Osteocyte (in vitro differentiated cells): ENCODE measurements around the gene KIRREL2. TPM values are rescaled to one million over a fixed set of nuclear protein-coding genes. Genes with fewer than 3 reads are reported as not detected.

ENCODE experiments used
- DNase-seq: peaks from one replicate; pipeline ENCODE4 v3.0.0; 2021; ENCODE audit warnings: mixed read lengths; ENCODE audit not compliant: unreplicated experiment; ENCODE audit errors: extremely low spot score
- H3K27ac Mint-ChIP-seq: one replicate; pipeline ENCODE4 v1.8.0; 2021; ENCODE audit warnings: mild to moderate bottlenecking, mixed read lengths; ENCODE audit not compliant: unreplicated experiment
- H3K27me3 Mint-ChIP-seq: one replicate; pipeline ENCODE4 v1.8.0; 2021; ENCODE audit warnings: mixed read lengths; ENCODE audit not compliant: unreplicated experiment
- H3K36me3 Mint-ChIP-seq: one replicate; pipeline ENCODE4 v1.8.0; 2021; ENCODE audit warnings: mixed read lengths; ENCODE audit not compliant: unreplicated experiment
- H3K4me1 Mint-ChIP-seq: one replicate; pipeline ENCODE4 v1.8.0; 2021; ENCODE audit warnings: mixed read lengths; ENCODE audit not compliant: unreplicated experiment
- H3K4me3 Mint-ChIP-seq: one replicate; pipeline ENCODE4 v1.8.0; 2021; ENCODE audit warnings: mild to moderate bottlenecking, moderate library complexity, mixed read lengths; ENCODE audit not compliant: unreplicated experiment
- H3K9me3 Mint-ChIP-seq: one replicate; pipeline ENCODE4 v1.8.0; 2021; ENCODE audit warnings: mixed read lengths; ENCODE audit not compliant: unreplicated experiment
- CTCF ChIP-seq: fragments of 200-600 bp; sonication (generic); IDR thresholded peaks from 2 replicates; pipeline ENCODE4 v1.5.0; 2021; ENCODE audit warnings: antibody characterized with exemption, mild to moderate bottlenecking, moderate library complexity
- total RNA-seq: library from RNA; stranded (reverse); gene quantifications from 2 replicates; pipeline ENCODE4 v1.2.1, GENCODE V29; 2021

KIRREL2 gene
- total RNA-seq, 1 donor from 2014 or later = not detected

- H3K27ac Mint-ChIP-seq = no peak overlapping the region
- no peak for TF ChIP-seq CTCF
- DNase-seq = peak; percentile 94
- no peaks in the 10 kb centered on the region for H3K36me3 Mint-ChIP-seq
- no peak overlapping the region for H3K4me3 Mint-ChIP-seq
- H3K27me3 Mint-ChIP-seq = peaks cover 6% of the 10 kb centered on the region
- H3K4me1 Mint-ChIP-seq = peaks cover 7% of the 10 kb centered on the region
- H3K9me3 Mint-ChIP-seq = no peaks in the 10 kb centered on the region
Observed at GRCh38 chr19:35879770-35880317, 23.1 kb downstream of the KIRREL2 start.

GRCh38 chr19:35882114-35882832 is 25.6 kb downstream of the KIRREL2 start:
- Mint-ChIP-seq H3K9me3 (no peaks in the 10 kb centered on the region), H3K27me3 (peaks cover 3% of the 10 kb centered on the region), H3K4me3 (no peak overlapping the region), H3K27ac (no peak overlapping the region), H3K4me1 (peaks cover 7% of the 10 kb centered on the region), H3K36me3 (peaks cover 5% of the 10 kb centered on the region)
- DNase-seq = no peak
- peak; percentile 65 for TF ChIP-seq CTCF

GRCh38 chr19:35883882-35884281 is 27.2 kb downstream of the KIRREL2 start:
- no peak overlapping the region for H3K4me3 Mint-ChIP-seq
- H3K27me3 Mint-ChIP-seq = peaks cover 3% of the 10 kb centered on the region
- H3K36me3 Mint-ChIP-seq = peaks cover 14% of the 10 kb centered on the region
- no peak for TF ChIP-seq CTCF
- no peak for DNase-seq
- no peaks in the 10 kb centered on the region for H3K9me3 Mint-ChIP-seq
- peaks cover 7% of the 10 kb centered on the region for H3K4me1 Mint-ChIP-seq
- no peak overlapping the region for H3K27ac Mint-ChIP-seq

- Mint-ChIP-seq H3K36me3 (peaks cover 21% of the 10 kb centered on the region), H3K9me3 (no peaks in the 10 kb centered on the region), H3K27me3 (no peaks in the 10 kb centered on the region), H3K27ac (no peak overlapping the region), H3K4me3 (no peak overlapping the region), H3K4me1 (no peaks in the 10 kb centered on the region)
- no peak for DNase-seq
- TF ChIP-seq CTCF = no peak
Observed at GRCh38 chr19:35885225-35885738, 28.6 kb downstream of the KIRREL2 start.

- Mint-ChIP-seq H3K27me3 (no peaks in the 10 kb centered on the region), H3K36me3 (peaks cover 24% of the 10 kb centered on the region), H3K27ac (no peak overlapping the region), H3K4me3 (no peak overlapping the region), H3K4me1 (no peaks in the 10 kb centered on the region), H3K9me3 (no peaks in the 10 kb centered on the region)
- no peak for DNase-seq
- no peak for TF ChIP-seq CTCF
Observed at GRCh38 chr19:35885904-35886303, 29.2 kb downstream of the KIRREL2 start.
